BJ (cell line): ENCODE data around the gene ACSBG1. TPM values are rescaled to one million over a fixed set of nuclear protein-coding genes. Genes with fewer than 3 reads are reported as not detected.

Source experiments
- CTCF ChIA-PET: fragments of 350-600 bp; formaldehyde crosslinking; extraction: SDS; loops from one replicate; lab custom pipeline; 2021; ENCODE audit warnings: antibody characterized with exemption, inconsistent platforms; lab: Yijun Ruan, JAX
- POLR2A ChIA-PET: fragments of 300-600 bp; sonication (Branson Sonifier 250); formaldehyde crosslinking; extraction: SDS; loops from one replicate; lab custom pipeline; 2021; ENCODE audit warnings: antibody characterized with exemption; lab: Charles Lee
- DNase-seq: peaks from one replicate; pipeline ENCODE4 v3.0.0-alpha.2; 2011; ENCODE audit warnings: low read depth
- H3K27me3 ChIP-seq: 2 replicates; pipeline ENCODE4 v1.6.0; 2011; ENCODE audit warnings: low read length; ENCODE audit not compliant: control insufficient read depth, insufficient read depth
- H3K36me3 ChIP-seq: 2 replicates; pipeline ENCODE4 v1.5.1; 2011; ENCODE audit warnings: low read length; ENCODE audit not compliant: control insufficient read depth, insufficient read depth
- H3K4me3 ChIP-seq: 2 replicates; pipeline ENCODE4 v1.5.1; 2011; ENCODE audit warnings: low read depth, mild to moderate bottlenecking, control low read depth, low read length
- polyA plus RNA-seq: library from polyadenylated mRNA; depleted of rRNA; stranded (reverse); fragments of >200 nt; gene quantifications from 2 replicates; pipeline ENCODE4 v1.2.3, GENCODE V29; 2011
- TF ChIP-seq, protein P1 (sequence below): IDR thresholded peaks from 2 replicates; pipeline ENCODE4 v1.5.1; 2011; ENCODE audit warnings: low read depth, mild to moderate bottlenecking, control low read depth, inconsistent platforms, low read length, moderate library complexity; ENCODE audit not compliant: insufficient read depth

ACSBG1 gene
- polyA plus RNA-seq, 1 experiment = 0.01 TPM

DNA sequence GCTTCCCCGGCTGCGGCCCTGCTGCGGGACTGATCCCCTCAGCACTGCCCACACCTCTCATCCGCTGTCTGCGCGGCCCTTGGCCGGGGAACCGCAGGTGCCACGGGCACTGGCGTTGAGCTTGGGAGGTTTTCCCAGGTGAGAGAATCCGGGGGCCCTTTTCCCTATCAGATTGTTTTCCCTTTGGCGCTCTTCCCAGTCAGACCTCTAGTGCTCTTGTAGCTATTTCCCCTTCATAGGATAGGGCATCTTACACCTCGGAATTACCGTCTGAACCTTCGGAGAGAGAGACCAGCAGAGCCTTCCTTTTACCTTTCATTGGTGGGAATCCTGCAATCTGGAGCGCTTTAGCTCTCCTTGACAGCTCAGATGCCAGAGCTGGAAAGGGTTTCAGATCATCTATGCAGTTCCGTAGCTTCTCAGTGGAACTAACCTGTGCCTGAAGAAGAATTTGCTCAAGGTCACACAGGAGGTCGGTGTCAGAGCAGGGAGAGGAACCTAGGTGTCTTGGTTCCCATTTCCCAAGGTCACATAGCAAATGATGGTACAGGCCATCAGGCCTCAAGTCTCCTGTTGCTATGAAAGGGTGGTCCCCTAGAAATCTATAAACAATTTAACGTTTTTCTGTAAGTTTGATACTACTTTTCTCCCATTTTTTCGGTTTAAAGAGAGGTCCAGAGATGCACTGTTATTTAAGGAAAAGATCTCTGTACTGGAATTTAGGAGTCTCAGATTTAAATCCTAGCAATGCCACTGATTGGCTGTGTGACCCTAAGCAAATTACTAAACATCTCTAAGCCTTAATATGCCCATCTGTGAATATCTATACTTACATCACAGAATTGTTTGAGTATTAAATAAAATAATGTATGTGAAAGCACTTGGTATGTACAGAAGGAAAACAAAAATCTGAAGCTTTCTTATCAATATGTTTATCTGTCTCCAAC lies 84.3 kb downstream of the ACSBG1 start:
- TF ChIP-seq, protein P1, sequence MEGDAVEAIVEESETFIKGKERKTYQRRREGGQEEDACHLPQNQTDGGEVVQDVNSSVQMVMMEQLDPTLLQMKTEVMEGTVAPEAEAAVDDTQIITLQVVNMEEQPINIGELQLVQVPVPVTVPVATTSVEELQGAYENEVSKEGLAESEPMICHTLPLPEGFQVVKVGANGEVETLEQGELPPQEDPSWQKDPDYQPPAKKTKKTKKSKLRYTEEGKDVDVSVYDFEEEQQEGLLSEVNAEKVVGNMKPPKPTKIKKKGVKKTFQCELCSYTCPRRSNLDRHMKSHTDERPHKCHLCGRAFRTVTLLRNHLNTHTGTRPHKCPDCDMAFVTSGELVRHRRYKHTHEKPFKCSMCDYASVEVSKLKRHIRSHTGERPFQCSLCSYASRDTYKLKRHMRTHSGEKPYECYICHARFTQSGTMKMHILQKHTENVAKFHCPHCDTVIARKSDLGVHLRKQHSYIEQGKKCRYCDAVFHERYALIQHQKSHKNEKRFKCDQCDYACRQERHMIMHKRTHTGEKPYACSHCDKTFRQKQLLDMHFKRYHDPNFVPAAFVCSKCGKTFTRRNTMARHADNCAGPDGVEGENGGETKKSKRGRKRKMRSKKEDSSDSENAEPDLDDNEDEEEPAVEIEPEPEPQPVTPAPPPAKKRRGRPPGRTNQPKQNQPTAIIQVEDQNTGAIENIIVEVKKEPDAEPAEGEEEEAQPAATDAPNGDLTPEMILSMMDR = no peak
- Histone ChIP-seq H3K36me3 (no peaks in the 10 kb centered on the region), H3K4me3 (peak overlapping the region; percentile 63), H3K27me3 (no peaks in the 10 kb centered on the region)
- DNase-seq = no peak
- ChIA-PET POLR2A (no interaction called here), CTCF (interaction anchor here (4.4 kb wide), 1 partner anchor 19 kb away, joined by 22 read pairs; the partner anchor contains the start of gene CIB2)

DNA sequence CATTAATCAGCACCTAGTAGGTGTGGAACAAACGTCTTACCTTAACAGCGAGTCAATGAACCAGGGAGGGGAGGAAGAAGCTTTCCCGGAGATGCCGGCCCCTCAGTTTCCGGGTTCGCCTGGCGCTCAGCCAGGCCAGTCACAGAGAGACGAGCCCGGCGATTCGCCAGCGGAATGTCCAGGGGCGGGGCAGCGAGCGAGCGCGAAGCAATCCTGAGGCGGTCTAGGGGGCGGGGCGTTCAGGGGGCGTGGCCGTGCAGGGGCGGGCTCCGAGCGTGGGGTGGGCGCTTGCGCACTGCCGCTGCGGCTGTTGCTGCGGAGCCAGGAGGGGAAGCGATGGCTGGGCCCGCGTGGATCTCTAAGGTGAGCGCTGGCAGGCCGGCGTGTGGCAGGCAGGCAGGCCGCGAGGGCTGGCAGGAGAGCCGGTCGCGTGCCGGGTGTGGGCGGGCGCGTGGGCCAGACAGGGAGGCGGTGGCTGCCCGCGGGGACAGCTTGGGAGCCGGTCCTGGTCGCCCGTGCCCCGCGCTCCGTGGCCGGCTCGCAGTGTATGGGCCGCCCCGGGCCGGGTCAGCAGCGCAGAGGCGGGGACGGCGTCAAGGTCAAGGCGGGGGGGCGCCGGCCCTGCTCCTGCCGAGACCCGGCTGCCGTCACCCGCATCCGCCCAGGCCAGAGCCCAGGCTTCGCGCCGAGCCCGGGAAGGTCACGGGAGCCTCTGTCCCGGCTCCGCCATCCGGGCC lies 85.1 kb downstream of the ACSBG1 start, which contains the start of gene IDH3A:
Gene IDH3A, plus strand, starts transcription at position 295 of the 737 bp plus-strand sequence. Its CDS starts 42 bp downstream, at position 337.
- CTCF ChIA-PET = interaction anchor here (2.6 to 4.4 kb wide), 2 partner anchors 11 to 18 kb away, joined by 11 to 22 read pairs; partner anchors contain the start of gene CIB2
- POLR2A ChIA-PET = interaction anchor here (0.7 kb wide), 1 partner anchor 64 kb away, joined by 14 read pairs; no protein-coding TSS in a partner anchor
- TF ChIP-seq, protein P1 = no peak
- H3K36me3 ChIP-seq = no peaks in the 10 kb centered on the region
- no peaks in the 10 kb centered on the region for H3K27me3 ChIP-seq
- DNase-seq = peak; percentile 59
- peak within 1 kb of the TSS; percentile 63 for H3K4me3 ChIP-seq

GRCh38 chr15:78148392-78149067 lies 85.8 kb downstream of the ACSBG1 start:
- POLR2A ChIA-PET = interaction anchor here (0.7 kb wide), 1 partner anchor 64 kb away, joined by 14 read pairs; no protein-coding TSS in a partner anchor
- CTCF ChIA-PET = interaction anchor here (2.6 to 4.4 kb wide), 2 partner anchors 10 to 17 kb away, joined by 11 to 22 read pairs; partner anchors contain the start of gene CIB2
- H3K36me3 ChIP-seq = no peaks in the 10 kb centered on the region
- TF ChIP-seq, protein P1 = no peak
- DNase-seq = no peak
- H3K27me3 ChIP-seq = no peaks in the 10 kb centered on the region
- peak overlapping the region; percentile 51 for H3K4me3 ChIP-seq

DNA sequence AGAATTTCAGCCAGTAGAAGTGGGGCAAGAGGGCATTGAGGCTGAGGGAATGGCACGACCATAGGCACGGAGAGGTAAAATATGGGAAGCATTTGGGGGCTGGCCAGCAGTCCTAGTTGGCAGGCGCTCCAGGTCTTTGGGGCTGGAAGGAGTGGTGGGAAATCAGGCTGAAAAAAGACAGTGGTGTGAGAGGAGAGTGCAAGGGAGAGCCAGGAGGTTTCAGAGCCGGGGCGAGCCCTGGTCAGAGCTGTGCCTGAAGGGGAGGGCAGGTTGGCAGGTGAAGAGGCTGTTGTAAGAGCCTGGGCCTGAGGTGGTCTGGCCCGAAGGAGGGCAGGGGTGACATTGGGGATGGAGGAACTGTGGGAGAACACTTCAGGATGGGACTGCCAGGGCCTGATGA lies 86.8 kb downstream of the ACSBG1 start:
- POLR2A ChIA-PET = no interaction called here

More for the DNA sequence above, 86.8 kb downstream of the ACSBG1 start:
- TF ChIP-seq, protein P1 = no peak
- no peak overlapping the region for H3K4me3 ChIP-seq
- H3K27me3 ChIP-seq = no peaks in the 10 kb centered on the region
- H3K36me3 ChIP-seq = no peaks in the 10 kb centered on the region
- DNase-seq = no peak
- CTCF ChIA-PET = interaction anchor here (2.6 to 4.4 kb wide), 2 partner anchors 9 to 16 kb away, joined by 11 to 22 read pairs; partner anchors contain the start of gene CIB2
